A549 (cell line): Measurements from ENCODE around the gene LLGL2. TPM values are rescaled to one million over a fixed set of nuclear protein-coding genes. Genes with fewer than 3 reads are reported as not detected.

Source experiments
- ATAC-seq, 2 experiments: fragments of 200-7000 bp in 1 of 2; fragments of >200 bp in 1 of 2; cut with Nextera tagmentation in 1 of 2; cut with Tn5 transposase in 1 of 2; 3 replicates each; pipeline versions ENCODE4 v1.8.0 to v1.9.1; 2018 to 2020; ENCODE audit warnings: mild to moderate bottlenecking in 1 of 2, moderate library complexity in 1 of 2
- CTCF ChIA-PET: fragments of 300-600 bp; sonication (Branson Sonifier 250); formaldehyde crosslinking; extraction: SDS; loops from one replicate; lab custom pipeline; 2021; ENCODE audit warnings: antibody characterized with exemption, inconsistent platforms; lab: Yijun Ruan, JAX
- POLR2A ChIA-PET: fragments of 350-600 bp; formaldehyde crosslinking; extraction: SDS; loops from one replicate; lab custom pipeline; 2021; ENCODE audit warnings: antibody characterized with exemption, inconsistent platforms; lab: Yijun Ruan, JAX
- DNase-seq, 2 experiments: peaks; one replicate each; pipeline versions ENCODE4 v3.0.0 to v3.0.0-alpha.2; 2011 to 2016; ENCODE audit warnings: low read depth in 1 of 2, low spot score in 1 of 2
- FAIRE-seq: peaks from 2 replicates; lab custom pipeline; 2011; peaks lifted over from hg19 to GRCh38; lab: Jason Lieb, UNC
- H3K27ac ChIP-seq, 2 experiments: fragments of >200 bp; sonication (Bioruptor Twin); formaldehyde crosslinking; 3 replicates each; pipeline ENCODE4 v1.5.1; 2016 to 2017
- H3K4me1 ChIP-seq: fragments of >200 bp; sonication (Bioruptor Twin); formaldehyde crosslinking; 3 replicates; pipeline ENCODE4 v1.6.1; 2016
- H3K4me2 ChIP-seq: fragments of >200 bp; sonication (Bioruptor Twin); formaldehyde crosslinking; 3 replicates; pipeline ENCODE4 v1.6.1; 2016
- H3K4me3 ChIP-seq: fragments of >200 bp; sonication (Bioruptor Twin); formaldehyde crosslinking; 3 replicates; pipeline ENCODE4 v1.5.1; 2016
- H3K9me3 ChIP-seq: fragments of >200 bp; sonication (Bioruptor Twin); formaldehyde crosslinking; 3 replicates; pipeline ENCODE4 v1.6.1; 2016
- BHLHE40 ChIP-seq: IDR thresholded peaks from 2 replicates; pipeline ENCODE4 v1.6.1; 2012; ENCODE audit warnings: low read depth, low read length, inconsistent platforms
- FOSL2 ChIP-seq, 2 experiments: fragments of 450-650 bp in 1 of 2; fragments of >200 bp in 1 of 2; sonication (Bioruptor Twin) in 1 of 2; formaldehyde crosslinking; IDR thresholded peaks; 2 replicates each; pipeline versions ENCODE4 v1.5.0 to v1.6.1; 2016 to 2020; ENCODE audit warnings: mild to moderate bottlenecking in 1 of 2, moderate library complexity in 1 of 2
- HDAC2 ChIP-seq: fragments of 200-600 bp; sonication (generic); IDR thresholded peaks from 2 replicates; pipeline ENCODE4 v1.6.1; 2016
- HOXA7 ChIP-seq: fragments of 250-450 bp; sonication (Bioruptor Pico); IDR thresholded peaks from 2 replicates; pipeline ENCODE4 v1.5.0; 2020; ENCODE audit warnings: mild to moderate bottlenecking, moderate library complexity
- JUN ChIP-seq, 2 experiments: fragments of >200 bp; sonication (Bioruptor Twin); formaldehyde crosslinking; IDR thresholded peaks; 2 replicates in 1 of 2; 3 replicates in 1 of 2; pipeline ENCODE4 v1.6.1; 2016 to 2017
- KDM5A ChIP-seq: fragments of 200-600 bp; sonication (generic); IDR thresholded peaks from 2 replicates; pipeline ENCODE4 v1.6.1; 2016; ENCODE audit warnings: antibody characterized with exemption, mild to moderate bottlenecking
- MAZ ChIP-seq: fragments of 150-350 bp; IDR thresholded peaks from 2 replicates; pipeline ENCODE4 v1.6.1; 2014; ENCODE audit warnings: antibody characterized with exemption, low read depth, low read length, borderline replicate concordance
- NFE2L2 ChIP-seq: fragments of 150-350 bp; conservative IDR thresholded peaks from 2 replicates; pipeline ENCODE4 v1.6.1; 2014; ENCODE audit warnings: low read length
- NR3C1 ChIP-seq: fragments of >200 bp; sonication (Bioruptor Twin); formaldehyde crosslinking; IDR thresholded peaks from 3 replicates; pipeline ENCODE4 v1.6.1; 2017
- RAD21 ChIP-seq, 2 experiments: fragments of >200 bp in 1 of 2; sonication (Bioruptor Twin) in 1 of 2; formaldehyde crosslinking in 1 of 2; IDR thresholded peaks in 1 of 2; conservative IDR thresholded peaks in 1 of 2; 2 replicates in 1 of 2; 3 replicates in 1 of 2; pipeline ENCODE4 v1.6.1; 2012 to 2018; ENCODE audit warnings: inconsistent platforms in 1 of 2
- RARB ChIP-seq: fragments of 250-450 bp; sonication (Bioruptor Pico); IDR thresholded peaks from 2 replicates; pipeline ENCODE4 v1.8.0; 2021; ENCODE audit warnings: mild to moderate bottlenecking, moderate library complexity
- RCOR1 ChIP-seq: fragments of 150-350 bp; IDR thresholded peaks from 2 replicates; pipeline ENCODE4 v1.6.1; 2014; ENCODE audit warnings: antibody characterized with exemption, low read length, low read depth
- RFX5 ChIP-seq: fragments of 450-650 bp; IDR thresholded peaks from 2 replicates; pipeline ENCODE4 v1.7.1; 2014; ENCODE audit warnings: antibody characterized with exemption, mild to moderate bottlenecking, moderate library complexity
- SMC3 ChIP-seq: fragments of >200 bp; sonication (Bioruptor Twin); formaldehyde crosslinking; IDR thresholded peaks from 3 replicates; pipeline ENCODE4 v1.6.1; 2018; ENCODE audit warnings: inconsistent platforms
- SREBF2 ChIP-seq: fragments of 450-650 bp; IDR thresholded peaks from 2 replicates; pipeline ENCODE4 v1.6.1; 2014; ENCODE audit warnings: mild to moderate bottlenecking, moderate library complexity
- WGBS: methylation state at CpG from one replicate; pipeline ENCODE4 v1.1.6; 2017; ENCODE audit errors: missing lambda C conversion rate; 5-methylcytosine and 5-hydroxymethylcytosine counted together
- polyA plus RNA-seq, 4 experiments: library from polyadenylated mRNA; depleted of rRNA in 3 of 4; stranded (reverse); fragments of >200 nt; fragmentation: RNase III in 1 of 4; extraction: RNeasy Plus Mini Kit Qiagen cat#74134 plus additional on column Dnase treatment in 1 of 4; gene quantifications; 2 replicates in 3 of 4; 3 replicates in 1 of 4; pipeline ENCODE4 v1.2.3, GENCODE V29; 2011 to 2017
- TF ChIP-seq, protein P1 (sequence below): fragments of 200-600 bp; sonication (generic); IDR thresholded peaks from 2 replicates; pipeline ENCODE4 v1.6.1; 2016; ENCODE audit warnings: antibody characterized with exemption, mild to moderate bottlenecking, moderate library complexity
- TF ChIP-seq, protein P2 (sequence below): IDR thresholded peaks from 2 replicates; pipeline ENCODE4 v1.6.1; 2012
- TF ChIP-seq, protein P3 (sequence below): fragments of >200 bp; sonication (Bioruptor Twin); formaldehyde crosslinking; IDR thresholded peaks from 3 replicates; pipeline ENCODE4 v1.5.1; 2016
- TF ChIP-seq, protein P4 (sequence below): fragments of >200 bp; sonication (Bioruptor Twin); formaldehyde crosslinking; IDR thresholded peaks from 3 replicates; pipeline ENCODE4 v1.6.1; 2016

LLGL2 gene
- polyA plus RNA-seq, 2 of the 4 experiments (the other 2 are of a cell fraction) = 18.9 to 35.0 TPM

DNA sequence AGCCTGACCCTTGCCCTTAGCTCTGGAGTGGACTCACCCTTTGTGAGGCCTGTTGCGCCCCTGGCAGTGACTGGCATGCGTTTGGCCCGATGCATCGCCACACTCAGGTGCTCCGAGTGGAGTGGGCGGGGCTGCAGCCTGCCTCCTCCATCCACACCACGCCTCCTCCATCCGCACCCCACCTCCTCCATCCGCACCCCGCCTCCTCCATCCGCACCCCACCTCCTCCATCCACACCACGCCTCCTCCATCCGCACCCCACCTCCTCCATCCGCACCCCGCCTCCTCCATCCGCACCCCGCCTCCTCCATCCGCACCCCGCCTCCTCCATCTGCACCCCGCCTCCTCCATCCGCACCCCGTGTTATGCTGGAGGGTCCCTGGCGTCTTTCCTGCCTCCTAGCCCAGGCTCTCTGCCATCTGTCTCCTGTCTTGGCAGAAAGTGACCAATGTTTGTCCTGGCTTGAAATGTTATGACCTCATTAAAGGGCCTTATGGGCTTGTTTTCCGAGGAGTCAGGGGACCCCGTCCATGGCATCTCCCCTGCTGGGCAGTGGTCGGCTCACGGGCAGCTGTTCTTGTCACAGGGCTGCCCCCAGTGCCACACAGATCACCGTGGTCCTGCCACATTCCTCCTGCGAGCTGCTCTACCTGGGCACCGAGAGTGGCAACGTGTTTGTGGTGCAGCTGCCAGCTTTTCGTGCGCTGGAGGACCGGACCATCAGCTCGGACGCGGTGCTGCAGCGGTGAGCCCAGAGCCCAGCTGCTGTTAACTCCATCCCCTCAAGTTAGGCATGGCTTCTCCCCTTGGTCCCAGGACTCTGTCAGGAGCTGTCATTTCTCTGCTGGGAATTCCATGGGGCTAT, 33.4 kb downstream of the LLGL2 start (continued):
- TF ChIP-seq, protein P1, sequence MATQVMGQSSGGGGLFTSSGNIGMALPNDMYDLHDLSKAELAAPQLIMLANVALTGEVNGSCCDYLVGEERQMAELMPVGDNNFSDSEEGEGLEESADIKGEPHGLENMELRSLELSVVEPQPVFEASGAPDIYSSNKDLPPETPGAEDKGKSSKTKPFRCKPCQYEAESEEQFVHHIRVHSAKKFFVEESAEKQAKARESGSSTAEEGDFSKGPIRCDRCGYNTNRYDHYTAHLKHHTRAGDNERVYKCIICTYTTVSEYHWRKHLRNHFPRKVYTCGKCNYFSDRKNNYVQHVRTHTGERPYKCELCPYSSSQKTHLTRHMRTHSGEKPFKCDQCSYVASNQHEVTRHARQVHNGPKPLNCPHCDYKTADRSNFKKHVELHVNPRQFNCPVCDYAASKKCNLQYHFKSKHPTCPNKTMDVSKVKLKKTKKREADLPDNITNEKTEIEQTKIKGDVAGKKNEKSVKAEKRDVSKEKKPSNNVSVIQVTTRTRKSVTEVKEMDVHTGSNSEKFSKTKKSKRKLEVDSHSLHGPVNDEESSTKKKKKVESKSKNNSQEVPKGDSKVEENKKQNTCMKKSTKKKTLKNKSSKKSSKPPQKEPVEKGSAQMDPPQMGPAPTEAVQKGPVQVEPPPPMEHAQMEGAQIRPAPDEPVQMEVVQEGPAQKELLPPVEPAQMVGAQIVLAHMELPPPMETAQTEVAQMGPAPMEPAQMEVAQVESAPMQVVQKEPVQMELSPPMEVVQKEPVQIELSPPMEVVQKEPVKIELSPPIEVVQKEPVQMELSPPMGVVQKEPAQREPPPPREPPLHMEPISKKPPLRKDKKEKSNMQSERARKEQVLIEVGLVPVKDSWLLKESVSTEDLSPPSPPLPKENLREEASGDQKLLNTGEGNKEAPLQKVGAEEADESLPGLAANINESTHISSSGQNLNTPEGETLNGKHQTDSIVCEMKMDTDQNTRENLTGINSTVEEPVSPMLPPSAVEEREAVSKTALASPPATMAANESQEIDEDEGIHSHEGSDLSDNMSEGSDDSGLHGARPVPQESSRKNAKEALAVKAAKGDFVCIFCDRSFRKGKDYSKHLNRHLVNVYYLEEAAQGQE = no peak

DNA sequence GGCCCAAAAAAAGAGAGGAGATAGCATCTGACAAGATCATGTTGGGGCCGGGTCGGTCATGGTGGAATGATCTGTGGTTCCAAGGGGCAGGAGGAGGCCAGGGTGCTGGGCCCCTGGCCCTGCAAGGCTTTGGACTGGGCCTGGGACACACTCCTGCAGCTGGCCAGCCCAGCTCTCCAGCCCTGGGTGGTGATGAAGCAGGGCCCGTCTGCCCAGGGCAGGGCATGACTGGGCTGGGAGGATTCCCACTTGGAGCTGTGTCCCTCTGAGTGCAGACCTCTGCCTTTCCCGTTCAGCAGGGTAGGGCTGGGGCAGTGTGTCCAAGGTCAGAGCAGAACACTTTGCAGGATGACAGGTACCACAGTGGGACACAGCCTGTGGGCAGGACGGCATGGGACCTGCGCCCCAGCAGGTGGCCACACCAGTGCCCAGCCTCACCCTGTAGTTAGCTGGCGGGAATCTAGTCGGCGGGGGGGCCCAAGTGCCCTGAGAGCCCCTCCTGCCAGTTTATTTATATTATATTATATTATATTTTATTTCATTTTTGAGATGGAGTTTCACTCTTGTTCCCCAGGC, 34.5 kb downstream of the LLGL2 start:
- no peak overlapping the region for H3K4me2 ChIP-seq
- H3K4me3 ChIP-seq = no peak overlapping the region
- DNase-seq (no peak), ATAC-seq (no peak; a peak in 1 of 6 replicates), FAIRE-seq (no peak)
- peaks cover 73% of the 10 kb centered on the region for H3K4me1 ChIP-seq
- TF ChIP-seq FOSL2 (IDR thresholded peaks at IDR 0.05) (no peak), FOSL2 (CRISPR knock-in tag; IDR thresholded peaks at IDR 0.05) (no peak)
- CTCF ChIA-PET = interaction anchor here (0.6 to 2.7 kb wide), 11 partner anchors 12 to 187 kb away, joined by 3 to 12 read pairs (median 4); partner anchors contain the start of genes SMIM5 and TSEN54
- no peaks in the 10 kb centered on the region for H3K9me3 ChIP-seq
- POLR2A ChIA-PET = no interaction called here
- 82% methylated on average over 9 of the region's 9 CpGs for whole genome bisulfite sequencing
- peak overlapping the region; percentile 37 to 93; a peak in 4 of 6 replicates for H3K27ac ChIP-seq

DNA sequence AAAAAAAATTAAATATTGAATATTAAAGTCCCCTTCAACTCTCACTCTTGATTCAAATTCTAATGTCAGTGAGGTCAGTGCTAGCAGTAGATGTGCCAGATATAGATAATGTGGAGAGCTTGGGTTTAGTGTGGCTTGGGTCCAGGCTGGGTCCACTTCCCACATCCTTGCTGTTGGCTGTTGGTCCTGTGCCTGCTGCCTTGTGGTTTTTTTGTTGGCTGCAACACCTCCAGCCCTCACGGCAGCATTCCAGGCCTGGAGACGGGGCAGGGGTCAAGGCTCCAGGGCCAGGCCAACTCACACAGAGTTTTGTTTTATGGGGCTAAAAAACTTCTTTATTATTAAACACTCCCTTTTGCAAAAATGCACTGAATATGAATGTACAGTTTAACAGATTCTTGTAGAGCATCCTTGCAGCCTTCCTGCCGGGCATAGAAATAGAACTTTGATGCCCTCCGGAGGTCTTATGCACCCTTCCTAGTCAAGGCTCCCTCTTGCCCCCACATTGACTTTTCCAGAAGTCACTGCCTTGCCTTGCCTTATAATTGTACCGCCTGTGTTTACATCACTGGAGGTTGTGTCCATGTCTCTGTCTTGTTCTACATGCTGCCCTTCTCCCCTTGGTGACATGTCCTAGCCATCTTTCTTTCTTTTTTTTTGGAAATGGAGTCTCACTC, 36.6 kb downstream of the LLGL2 start:
- TF ChIP-seq JUN (IDR thresholded peaks at IDR 0.05) (0 out of 5 replicates have a peak, but pooled peaks of 1 of the 2 experiments have one; percentile 31), KDM5A (no peak), RCOR1 (no peak), RFX5 (no peak), HOXA7 (CRISPR knock-in tag) (no peak), SREBF2 (no peak), BHLHE40 (no peak), HDAC2 (no peak), NR3C1 (no peak), SMC3 (peak; percentile 25; the same call in 1 of the 3 replicates), RAD21 (conservative IDR thresholded peaks at IDR 0.05 in 1 of 2, IDR thresholded peaks at IDR 0.05 in 1 of 2) (peak; percentile 44 to 57; a peak in 4 of 5 replicates), RARB (CRISPR knock-in tag) (no peak), MAZ (no peak), NFE2L2 (no peak)
- TF ChIP-seq, protein P1 = no peak
- TF ChIP-seq, protein P2, sequence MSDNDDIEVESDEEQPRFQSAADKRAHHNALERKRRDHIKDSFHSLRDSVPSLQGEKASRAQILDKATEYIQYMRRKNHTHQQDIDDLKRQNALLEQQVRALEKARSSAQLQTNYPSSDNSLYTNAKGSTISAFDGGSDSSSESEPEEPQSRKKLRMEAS = no peak
- TF ChIP-seq, protein P3, sequence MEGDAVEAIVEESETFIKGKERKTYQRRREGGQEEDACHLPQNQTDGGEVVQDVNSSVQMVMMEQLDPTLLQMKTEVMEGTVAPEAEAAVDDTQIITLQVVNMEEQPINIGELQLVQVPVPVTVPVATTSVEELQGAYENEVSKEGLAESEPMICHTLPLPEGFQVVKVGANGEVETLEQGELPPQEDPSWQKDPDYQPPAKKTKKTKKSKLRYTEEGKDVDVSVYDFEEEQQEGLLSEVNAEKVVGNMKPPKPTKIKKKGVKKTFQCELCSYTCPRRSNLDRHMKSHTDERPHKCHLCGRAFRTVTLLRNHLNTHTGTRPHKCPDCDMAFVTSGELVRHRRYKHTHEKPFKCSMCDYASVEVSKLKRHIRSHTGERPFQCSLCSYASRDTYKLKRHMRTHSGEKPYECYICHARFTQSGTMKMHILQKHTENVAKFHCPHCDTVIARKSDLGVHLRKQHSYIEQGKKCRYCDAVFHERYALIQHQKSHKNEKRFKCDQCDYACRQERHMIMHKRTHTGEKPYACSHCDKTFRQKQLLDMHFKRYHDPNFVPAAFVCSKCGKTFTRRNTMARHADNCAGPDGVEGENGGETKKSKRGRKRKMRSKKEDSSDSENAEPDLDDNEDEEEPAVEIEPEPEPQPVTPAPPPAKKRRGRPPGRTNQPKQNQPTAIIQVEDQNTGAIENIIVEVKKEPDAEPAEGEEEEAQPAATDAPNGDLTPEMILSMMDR = peak; percentile 28; the same call in 2 of the 3 replicates
- TF ChIP-seq, protein P4, sequence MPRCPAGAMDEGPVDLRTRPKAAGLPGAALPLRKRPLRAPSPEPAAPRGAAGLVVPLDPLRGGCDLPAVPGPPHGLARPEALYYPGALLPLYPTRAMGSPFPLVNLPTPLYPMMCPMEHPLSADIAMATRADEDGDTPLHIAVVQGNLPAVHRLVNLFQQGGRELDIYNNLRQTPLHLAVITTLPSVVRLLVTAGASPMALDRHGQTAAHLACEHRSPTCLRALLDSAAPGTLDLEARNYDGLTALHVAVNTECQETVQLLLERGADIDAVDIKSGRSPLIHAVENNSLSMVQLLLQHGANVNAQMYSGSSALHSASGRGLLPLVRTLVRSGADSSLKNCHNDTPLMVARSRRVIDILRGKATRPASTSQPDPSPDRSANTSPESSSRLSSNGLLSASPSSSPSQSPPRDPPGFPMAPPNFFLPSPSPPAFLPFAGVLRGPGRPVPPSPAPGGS = no peak
- POLR2A ChIA-PET = no interaction called here
- no peak overlapping the region for H3K4me3 ChIP-seq
- ATAC-seq (no peak), FAIRE-seq (no peak), DNase-seq (peak in 1 of 2 experiments; percentile 47)
- no peak overlapping the region; the same call in 2 of the 3 replicates for H3K4me2 ChIP-seq
- CTCF ChIA-PET = interaction anchor here (0.7 to 1.2 kb wide), 6 partner anchors 9 to 321 kb away, joined by 3 to 4 read pairs (median 3); partner anchors contain the start of gene LLGL2
- H3K4me1 ChIP-seq = peaks cover 60% of the 10 kb centered on the region
- H3K9me3 ChIP-seq = no peaks in the 10 kb centered on the region
- WGBS = 74% methylated on average over 5 of the region's 5 CpGs
- H3K27ac ChIP-seq = peak overlapping the region in 1 of 2 experiments; percentile 64; a peak in 3 of 6 replicates
